ENCODE results near the gene RFLNA.

The RFLNA gene

DNA sequence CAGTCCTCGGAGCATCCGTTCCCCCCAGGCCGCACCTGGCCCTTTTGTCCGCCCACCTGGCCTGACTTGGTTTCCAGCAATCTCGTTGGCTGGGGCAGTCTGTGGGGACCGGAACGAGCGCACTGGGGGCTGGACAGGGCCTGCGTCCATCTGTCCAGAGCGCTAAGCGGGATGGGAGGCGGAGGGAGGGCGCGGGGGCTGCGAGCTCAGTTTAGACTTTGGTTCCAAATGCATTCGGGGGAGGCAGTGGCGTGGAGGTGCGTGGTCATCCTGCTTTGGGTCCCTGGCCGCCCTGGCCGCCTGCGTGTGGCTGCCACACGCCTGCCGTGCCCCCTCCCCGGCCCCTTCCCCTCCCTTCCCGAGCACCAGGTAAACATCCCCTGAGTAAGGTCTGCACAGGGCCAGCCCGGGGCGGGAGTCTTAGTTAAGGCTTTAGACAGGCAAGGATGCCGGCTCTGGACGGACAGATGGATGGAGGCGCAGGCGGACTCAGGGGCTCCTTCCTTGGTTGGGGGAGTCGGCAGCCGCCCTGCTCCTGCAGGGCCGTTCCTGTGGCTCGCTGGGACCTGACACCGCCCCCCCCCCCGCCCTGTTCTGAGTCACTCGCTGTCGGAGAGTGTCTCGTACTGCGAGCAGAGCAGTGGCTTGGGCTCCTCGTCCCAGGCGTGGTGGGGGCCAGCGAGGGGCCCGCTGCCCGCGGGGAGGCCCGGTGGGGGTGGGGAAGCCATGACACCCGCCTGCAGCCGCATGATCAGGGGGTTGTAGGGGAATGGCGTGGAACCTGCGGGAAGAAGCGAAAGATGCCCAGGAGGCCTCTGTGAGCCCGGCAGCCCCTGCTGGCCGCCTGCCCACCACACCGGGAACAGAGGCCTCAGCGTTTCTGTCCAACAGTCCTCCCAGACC lies 30.2 kb downstream of the RFLNA start:
- no peak for DNase-seq (ENCODE audit: low read depth, low spot score)
- no peak overlapping the region for H3K4me3 ChIP-seq (ENCODE audit: low read depth, low read length)
- POLR2A ChIA-PET = no interaction called here
- TF ChIP-seq, protein P1, sequence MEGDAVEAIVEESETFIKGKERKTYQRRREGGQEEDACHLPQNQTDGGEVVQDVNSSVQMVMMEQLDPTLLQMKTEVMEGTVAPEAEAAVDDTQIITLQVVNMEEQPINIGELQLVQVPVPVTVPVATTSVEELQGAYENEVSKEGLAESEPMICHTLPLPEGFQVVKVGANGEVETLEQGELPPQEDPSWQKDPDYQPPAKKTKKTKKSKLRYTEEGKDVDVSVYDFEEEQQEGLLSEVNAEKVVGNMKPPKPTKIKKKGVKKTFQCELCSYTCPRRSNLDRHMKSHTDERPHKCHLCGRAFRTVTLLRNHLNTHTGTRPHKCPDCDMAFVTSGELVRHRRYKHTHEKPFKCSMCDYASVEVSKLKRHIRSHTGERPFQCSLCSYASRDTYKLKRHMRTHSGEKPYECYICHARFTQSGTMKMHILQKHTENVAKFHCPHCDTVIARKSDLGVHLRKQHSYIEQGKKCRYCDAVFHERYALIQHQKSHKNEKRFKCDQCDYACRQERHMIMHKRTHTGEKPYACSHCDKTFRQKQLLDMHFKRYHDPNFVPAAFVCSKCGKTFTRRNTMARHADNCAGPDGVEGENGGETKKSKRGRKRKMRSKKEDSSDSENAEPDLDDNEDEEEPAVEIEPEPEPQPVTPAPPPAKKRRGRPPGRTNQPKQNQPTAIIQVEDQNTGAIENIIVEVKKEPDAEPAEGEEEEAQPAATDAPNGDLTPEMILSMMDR (IDR thresholded peaks at IDR 0.05; ENCODE audit: insufficient read depth, low read length, missing control alignments) = no peak
- CTCF ChIA-PET = interaction anchor here (2.8 kb wide), 1 partner anchor 272 kb away, joined by 8 read pairs; no protein-coding TSS in a partner anchor

DNA sequence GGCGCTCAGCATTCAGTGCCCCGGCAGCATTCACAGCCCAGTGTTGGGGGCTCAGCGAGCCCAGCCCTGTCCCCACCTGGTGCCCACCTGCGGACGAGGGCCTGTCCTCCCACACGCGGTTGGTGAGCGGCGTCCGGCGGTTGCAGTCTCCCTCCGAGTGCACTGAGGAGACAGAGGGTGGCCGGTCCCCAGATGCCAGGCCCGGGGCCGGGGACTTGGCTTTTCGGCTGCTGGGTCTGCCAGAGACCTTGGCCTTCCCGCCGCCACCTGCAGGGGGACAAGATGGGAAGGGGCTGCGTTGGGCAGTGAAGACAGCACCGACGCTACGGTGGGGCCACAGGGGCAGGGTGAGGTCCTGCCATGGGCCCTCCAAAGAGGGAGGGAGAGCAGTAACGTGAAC lies 31.2 kb downstream of the RFLNA start:
- H3K4me3 ChIP-seq (ENCODE audit: low read depth, low read length) = no peak overlapping the region
- CTCF ChIA-PET = interaction anchor here (2.8 kb wide), 1 partner anchor 273 kb away, joined by 8 read pairs; no protein-coding TSS in a partner anchor
- POLR2A ChIA-PET = no interaction called here
- TF ChIP-seq, protein P1 (IDR thresholded peaks at IDR 0.05; ENCODE audit: insufficient read depth, low read length, missing control alignments) = no peak
- no peak for DNase-seq (ENCODE audit: low read depth, low spot score)

DNA sequence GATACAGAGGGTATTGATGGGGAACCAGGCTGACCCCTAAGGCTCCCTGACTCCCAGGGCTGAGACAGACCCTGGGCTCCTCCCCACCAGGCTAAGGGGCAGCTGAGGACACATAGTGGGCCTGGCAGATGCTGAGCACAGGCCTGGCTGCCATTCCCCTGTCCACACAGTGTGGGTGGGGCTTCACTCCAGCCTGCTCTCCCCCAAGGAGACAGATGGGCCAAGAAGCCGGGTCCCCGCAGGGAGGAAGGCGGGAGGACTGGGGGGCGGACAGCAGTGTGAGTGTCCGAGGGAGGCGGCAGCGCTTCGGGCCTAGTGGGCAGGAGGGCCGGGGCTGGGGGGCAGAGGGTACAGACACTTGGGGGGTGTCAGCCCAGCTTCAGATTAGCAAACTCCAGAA lies 32.0 kb downstream of the RFLNA start:
- ChIA-PET CTCF (interaction anchor here (1.6 to 2.8 kb wide), 3 partner anchors 274 to 444 kb away, joined by 4 to 8 read pairs (median 5); no protein-coding TSS in a partner anchor), POLR2A (interaction anchor here (1.4 kb wide), 1 partner anchor 11 kb away, joined by 3 read pairs; no protein-coding TSS in a partner anchor)

DNA sequence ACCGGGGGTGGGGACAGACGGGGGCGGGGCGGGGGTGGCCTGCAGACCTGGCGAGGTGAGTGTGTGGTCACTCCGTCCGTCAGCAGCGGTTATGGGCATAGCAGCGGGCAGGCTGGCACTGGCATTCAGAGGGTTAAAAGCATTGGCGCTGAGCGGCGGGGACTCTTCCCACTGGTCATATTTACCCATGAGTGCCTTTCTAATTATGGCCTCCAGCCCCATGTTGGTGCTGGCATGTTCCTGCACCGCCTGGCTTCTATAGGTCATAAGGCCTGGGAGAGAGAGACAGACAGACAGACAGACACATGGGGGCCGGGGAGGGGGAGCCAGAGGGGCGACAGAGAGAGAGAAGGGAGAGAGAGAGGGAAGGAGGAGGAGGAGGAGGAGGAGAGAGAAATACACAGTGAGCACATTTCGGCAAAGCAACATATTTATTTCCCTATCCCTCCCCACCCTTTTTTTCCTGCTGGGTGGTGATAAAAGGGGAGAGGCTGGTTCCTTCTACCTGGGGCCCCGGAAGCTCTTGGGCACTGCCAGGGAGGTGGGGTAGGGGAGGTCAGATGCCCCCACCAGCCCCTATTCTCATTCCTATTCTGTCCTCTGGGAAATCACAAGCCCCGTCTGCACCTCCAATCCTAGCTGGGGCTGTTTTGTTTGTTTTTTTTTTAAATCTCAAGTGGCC lies 32.6 kb downstream of the RFLNA start:
- ChIA-PET POLR2A (interaction anchor here (1.4 kb wide), 1 partner anchor 10 kb away, joined by 3 read pairs; no protein-coding TSS in a partner anchor), CTCF (interaction anchor here (1.6 to 2.8 kb wide), 3 partner anchors 274 to 444 kb away, joined by 4 to 8 read pairs (median 5); no protein-coding TSS in a partner anchor)
- DNase-seq (ENCODE audit: low read depth, low spot score) = no peak
- no peak overlapping the region for H3K4me3 ChIP-seq (ENCODE audit: low read depth, low read length)
- TF ChIP-seq, protein P1 (IDR thresholded peaks at IDR 0.05; ENCODE audit: insufficient read depth, low read length, missing control alignments) = no peak

More for the DNA sequence above, 32.0 kb downstream of the RFLNA start:
- no peak overlapping the region for H3K4me3 ChIP-seq (ENCODE audit: low read depth, low read length)
- TF ChIP-seq, protein P1 (IDR thresholded peaks at IDR 0.05; ENCODE audit: insufficient read depth, low read length, missing control alignments) = no peak
- no peak for DNase-seq (ENCODE audit: low read depth, low spot score)

DNA sequence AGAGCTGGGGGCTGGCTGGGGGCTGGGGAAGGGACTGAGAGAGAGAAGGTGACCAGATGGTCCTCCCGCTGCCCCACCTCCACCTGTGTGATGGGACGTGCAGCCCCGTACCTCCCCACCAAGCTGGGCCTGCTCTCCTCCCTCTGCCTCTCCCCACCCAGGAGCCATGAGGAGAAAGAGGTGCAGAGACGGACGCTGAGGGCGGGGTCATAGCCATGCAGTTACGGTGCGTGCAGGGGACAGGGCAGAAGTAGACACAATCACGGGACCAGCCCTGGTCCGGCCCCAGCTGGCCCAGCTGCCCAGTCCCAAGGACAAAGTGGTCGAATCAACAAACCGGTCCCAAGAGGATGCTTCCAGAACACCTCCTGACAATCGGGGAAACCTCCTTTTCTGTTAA lies 33.2 kb downstream of the RFLNA start:
- TF ChIP-seq, protein P1 (IDR thresholded peaks at IDR 0.05; ENCODE audit: insufficient read depth, low read length, missing control alignments) = no peak
- ChIA-PET POLR2A (interaction anchor here (1.4 kb wide), 1 partner anchor 10 kb away, joined by 3 read pairs; no protein-coding TSS in a partner anchor), CTCF (interaction anchor here (1.6 to 2.8 kb wide), 3 partner anchors 275 to 443 kb away, joined by 4 to 8 read pairs (median 5); no protein-coding TSS in a partner anchor)
- no peak for DNase-seq (ENCODE audit: low read depth, low spot score)
- no peak overlapping the region for H3K4me3 ChIP-seq (ENCODE audit: low read depth, low read length)
